ENCODE measurements around the gene LIMK1. TPM values are rescaled to one million over a fixed set of nuclear protein-coding genes. Genes with fewer than 3 reads are reported as not detected.
A peak's percentile ranks its signal among the peaks of the same experiment; 100 is the strongest.

Gene LIMK1
- total and polyA plus RNA-seq, 7 donors, result 12.0 to 95.8 (median 28.7) TPM

- ATAC-seq (peak; percentile 7 to 23 (median 13)), DNase-seq (peak in 1 of 2 donors; percentile 33)
- no peak for TF ChIP-seq CTCF (IDR thresholded peaks at IDR 0.05)
- intact Hi-C loops (cut with DNase I), result no loop called here
- no peaks in the 10 kb centered on the region for H3K9me3 ChIP-seq
- H3K4me3 ChIP-seq, result peak overlapping the region; percentile 55
- peaks cover 0 to 58% of the 10 kb centered on the region in 2 donors for H3K36me3 ChIP-seq (ENCODE audit: insufficient read depth in 1 of 2, low read depth in 1 of 2)
- H3K4me1 ChIP-seq, result peaks cover 22% of the 10 kb centered on the region
- WGBS, 3 donors, result 46 to 50% (median 50%) methylated on average over 15 of the region's 15 CpGs
- H3K27me3 ChIP-seq (ENCODE audit: insufficient read depth in 3 of 3, low read length in 2 of 3), result no peaks in the 10 kb centered on the region
- H3K27ac ChIP-seq, result peak overlapping the region; percentile 62
Observed at GRCh38 chr7:74093671-74094223, 10.1 kb downstream of the LIMK1 start.

- peak overlapping the region; percentile 55 for H3K4me3 ChIP-seq
- TF ChIP-seq CTCF (IDR thresholded peaks at IDR 0.05), result no peak
- H3K27ac ChIP-seq, result peak overlapping the region; percentile 62
- peaks cover 22% of the 10 kb centered on the region for H3K4me1 ChIP-seq
- 49 to 58% (median 54%) methylated on average over 24 to 32 of the region's 32 CpGs for WGBS, 3 donors
- intact Hi-C loops (cut with DNase I), result no loop called here
- H3K27me3 ChIP-seq (ENCODE audit: insufficient read depth in 3 of 3, low read length in 2 of 3), result no peaks in the 10 kb centered on the region
- H3K9me3 ChIP-seq, result no peaks in the 10 kb centered on the region
- H3K36me3 ChIP-seq (ENCODE audit: insufficient read depth in 1 of 2, low read depth in 1 of 2), result peaks cover 0 to 58% of the 10 kb centered on the region in 2 donors
- ATAC-seq (peak; percentile 74 to 80 (median 76)), DNase-seq (peak; percentile 78 to 86)
Observed at GRCh38 chr7:74094224-74095101, 10.9 kb downstream of the LIMK1 start.

- H3K4me1 ChIP-seq, result peaks cover 22% of the 10 kb centered on the region
- intact Hi-C loops (cut with DNase I), result no loop called here
- no peak for DNase-seq
- TF ChIP-seq CTCF (IDR thresholded peaks at IDR 0.05), result no peak
- H3K36me3 ChIP-seq (ENCODE audit: insufficient read depth in 1 of 2, low read depth in 1 of 2), result peaks cover 3 to 63% of the 10 kb centered on the region in 2 donors
- H3K4me3 ChIP-seq, result peak overlapping the region; percentile 55
- peak overlapping the region; percentile 62 for H3K27ac ChIP-seq
- WGBS, 3 donors, result 96 to 99% (median 98%) methylated on average over 6 of the region's 6 CpGs
- H3K27me3 ChIP-seq (ENCODE audit: insufficient read depth in 3 of 3, low read length in 2 of 3), result no peaks in the 10 kb centered on the region
- H3K9me3 ChIP-seq, result no peaks in the 10 kb centered on the region
- ATAC-seq, result no peak
Observed at GRCh38 chr7:74095135-74095534, 11.5 kb downstream of the LIMK1 start.

- H3K4me1 ChIP-seq, result peaks cover 12% of the 10 kb centered on the region
- TF ChIP-seq CTCF (IDR thresholded peaks at IDR 0.05), result no peak
- DNase-seq (peak; percentile 68 to 72), ATAC-seq (peak; percentile 11 to 66 (median 46))
- intact Hi-C loops (cut with DNase I), result no loop called here
- WGBS, 3 donors, result 77 to 80% (median 79%) methylated on average over 11 of the region's 11 CpGs
- H3K4me3 ChIP-seq, result no peak overlapping the region
- no peaks in the 10 kb centered on the region for H3K9me3 ChIP-seq
- H3K27me3 ChIP-seq (ENCODE audit: insufficient read depth in 3 of 3, low read length in 2 of 3), result no peaks in the 10 kb centered on the region
- peaks cover 3 to 72% of the 10 kb centered on the region in 2 donors for H3K36me3 ChIP-seq (ENCODE audit: insufficient read depth in 1 of 2, low read depth in 1 of 2)
- peak overlapping the region; percentile 55 for H3K27ac ChIP-seq
Observed at GRCh38 chr7:74097937-74098614, 14.5 kb downstream of the LIMK1 start.

All from psoas muscle (tissue), 8 donors.